ENCODE results near the gene ANKRD13B. TPM values are rescaled to one million over a fixed set of nuclear protein-coding genes. Genes with fewer than 3 reads are reported as not detected.

The ANKRD13B gene
- total and polyA plus RNA-seq, 2 donors (not counting 1 experiment from before 2014, with no cell fraction given) = 1.6 to 2.8 TPM

GRCh38 chr17:29576214-29577000 lies 16.5 kb upstream of the ANKRD13B start:
- no peak for DNase-seq
- ChIA-PET POLR2A (no interaction called here), CTCF (interaction anchor here (0.6 to 24.3 kb wide), 13 partner anchors 9 to 517 kb away, joined by 3 to 336 read pairs (median 4); partner anchors contain the start of genes ABHD15 and ANKRD13B)
- intact Hi-C loops (cut with micrococcal nuclease) = no loop called here
- Histone ChIP-seq H2AFZ (ENCODE audit: insufficient read depth, low read depth, low read length, poor library complexity, severe bottlenecking) (no peak overlapping the region), H3K4me1 (ENCODE audit: control insufficient read depth in 2 of 2, insufficient read depth in 2 of 2, low read length in 2 of 2) (peaks cover 9 to 24% of the 10 kb centered on the region in 2 donors), H3K79me2 (ENCODE audit: control insufficient read depth, insufficient read depth, low read length) (peaks cover 23% of the 10 kb centered on the region), H3K4me2 (replicated peaks; ENCODE audit: low read depth, low read length, poor library complexity, severe bottlenecking) (no peak overlapping the region), H3K9ac (ENCODE audit: low read length) (no peak overlapping the region), H3K27ac (ENCODE audit: low read length in 2 of 2) (no peak overlapping the region), H4K20me1 (ENCODE audit: control insufficient read depth, insufficient read depth, low read length, poor library complexity, severe bottlenecking) (peaks cover 48% of the 10 kb centered on the region), H3K36me3 (replicated peaks in 1 of 2; ENCODE audit: control extremely low read depth in 1 of 2, control insufficient read depth in 1 of 2, extremely low read depth in 1 of 2, insufficient read depth in 2 of 2, low read length in 1 of 2) (peaks cover 0 to 66% of the 10 kb centered on the region in 2 experiments), H3K27me3 (replicated peaks in 1 of 4; ENCODE audit: control extremely low read depth in 1 of 4, control insufficient read depth in 3 of 4, insufficient read depth in 4 of 4, low read length in 3 of 4) (no peaks in the 10 kb centered on the region), H3K9me3 (ENCODE audit: control extremely low read depth in 1 of 3, control insufficient read depth in 2 of 3, insufficient read depth in 1 of 3, low read length in 2 of 3) (no peaks in the 10 kb centered on the region), H3K4me3 (ENCODE audit: control extremely low read depth in 1 of 5, extremely low read depth in 1 of 5, insufficient read depth in 1 of 5, low read depth in 2 of 5, low read length in 4 of 5) (no peak overlapping the region)
- H3K4me1 Mint-ChIP-seq = peaks cover 14% of the 10 kb centered on the region
- no peaks in the 10 kb centered on the region for H3K9me3 Mint-ChIP-seq (ENCODE audit: insufficient read depth)
- H3K27me3 Mint-ChIP-seq = no peaks in the 10 kb centered on the region
- WGBS (ENCODE audit: insufficient coverage) = 96% methylated on average over 37 of the region's 37 CpGs
- no peak for TF ChIP-seq EZH2 (IDR thresholded peaks at IDR 0.05; ENCODE audit: borderline replicate concordance, insufficient read depth, low read depth, low read length, poor library complexity, severe bottlenecking)
- TF ChIP-seq, protein P1, sequence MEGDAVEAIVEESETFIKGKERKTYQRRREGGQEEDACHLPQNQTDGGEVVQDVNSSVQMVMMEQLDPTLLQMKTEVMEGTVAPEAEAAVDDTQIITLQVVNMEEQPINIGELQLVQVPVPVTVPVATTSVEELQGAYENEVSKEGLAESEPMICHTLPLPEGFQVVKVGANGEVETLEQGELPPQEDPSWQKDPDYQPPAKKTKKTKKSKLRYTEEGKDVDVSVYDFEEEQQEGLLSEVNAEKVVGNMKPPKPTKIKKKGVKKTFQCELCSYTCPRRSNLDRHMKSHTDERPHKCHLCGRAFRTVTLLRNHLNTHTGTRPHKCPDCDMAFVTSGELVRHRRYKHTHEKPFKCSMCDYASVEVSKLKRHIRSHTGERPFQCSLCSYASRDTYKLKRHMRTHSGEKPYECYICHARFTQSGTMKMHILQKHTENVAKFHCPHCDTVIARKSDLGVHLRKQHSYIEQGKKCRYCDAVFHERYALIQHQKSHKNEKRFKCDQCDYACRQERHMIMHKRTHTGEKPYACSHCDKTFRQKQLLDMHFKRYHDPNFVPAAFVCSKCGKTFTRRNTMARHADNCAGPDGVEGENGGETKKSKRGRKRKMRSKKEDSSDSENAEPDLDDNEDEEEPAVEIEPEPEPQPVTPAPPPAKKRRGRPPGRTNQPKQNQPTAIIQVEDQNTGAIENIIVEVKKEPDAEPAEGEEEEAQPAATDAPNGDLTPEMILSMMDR (IDR thresholded peaks at IDR 0.05) = no peak
- no peak overlapping the region for H3K4me3 Mint-ChIP-seq
- ATAC-seq (ENCODE audit: low read depth) = no peak
- H3K27ac Mint-ChIP-seq = no peak overlapping the region

GRCh38 chr17:29577001-29577370 lies 15.9 kb upstream of the ANKRD13B start:
- peaks cover 23% of the 10 kb centered on the region for H3K79me2 ChIP-seq (ENCODE audit: control insufficient read depth, insufficient read depth, low read length)
- Mint-ChIP-seq H3K4me1 (peaks cover 14% of the 10 kb centered on the region), H3K9me3 (ENCODE audit: insufficient read depth) (no peaks in the 10 kb centered on the region), H3K27ac (no peak overlapping the region), H3K4me3 (no peak overlapping the region), H3K27me3 (no peaks in the 10 kb centered on the region)
- ATAC-seq (ENCODE audit: low read depth) = no peak
- intact Hi-C loops (cut with micrococcal nuclease) = no loop called here
- H3K27ac ChIP-seq (ENCODE audit: low read length in 2 of 2) = no peak overlapping the region
- TF ChIP-seq, protein P1 (IDR thresholded peaks at IDR 0.05) = no peak
- TF ChIP-seq EZH2 (IDR thresholded peaks at IDR 0.05; ENCODE audit: borderline replicate concordance, insufficient read depth, low read depth, low read length, poor library complexity, severe bottlenecking) = no peak
- ChIA-PET CTCF (interaction anchor here (0.6 to 24.3 kb wide), 10 partner anchors 9 to 516 kb away, joined by 3 to 336 read pairs (median 4); partner anchors contain the start of genes ABHD15 and ANKRD13B), POLR2A (no interaction called here)
- DNase-seq = no peak
- H3K9ac ChIP-seq (ENCODE audit: low read length) = no peak overlapping the region
- no peak overlapping the region for H3K4me3 ChIP-seq (ENCODE audit: control extremely low read depth in 1 of 5, extremely low read depth in 1 of 5, insufficient read depth in 1 of 5, low read depth in 2 of 5, low read length in 4 of 5)
- no peak overlapping the region for H3K4me2 ChIP-seq (replicated peaks; ENCODE audit: low read depth, low read length, poor library complexity, severe bottlenecking)
- WGBS (ENCODE audit: insufficient coverage) = 96% methylated on average over 9 of the region's 9 CpGs
- H4K20me1 ChIP-seq (ENCODE audit: control insufficient read depth, insufficient read depth, low read length, poor library complexity, severe bottlenecking) = peaks cover 48% of the 10 kb centered on the region
- no peaks in the 10 kb centered on the region for H3K9me3 ChIP-seq (ENCODE audit: control extremely low read depth in 1 of 3, control insufficient read depth in 2 of 3, insufficient read depth in 1 of 3, low read length in 2 of 3)
- H3K27me3 ChIP-seq (replicated peaks in 1 of 4; ENCODE audit: control extremely low read depth in 1 of 4, control insufficient read depth in 3 of 4, insufficient read depth in 4 of 4, low read length in 3 of 4) = no peaks in the 10 kb centered on the region
- H2AFZ ChIP-seq (ENCODE audit: insufficient read depth, low read depth, low read length, poor library complexity, severe bottlenecking) = no peak overlapping the region
- peaks cover 9 to 24% of the 10 kb centered on the region in 2 donors for H3K4me1 ChIP-seq (ENCODE audit: control insufficient read depth in 2 of 2, insufficient read depth in 2 of 2, low read length in 2 of 2)
- H3K36me3 ChIP-seq (replicated peaks in 1 of 2; ENCODE audit: control extremely low read depth in 1 of 2, control insufficient read depth in 1 of 2, extremely low read depth in 1 of 2, insufficient read depth in 2 of 2, low read length in 1 of 2) = peaks cover 0 to 71% of the 10 kb centered on the region in 2 experiments
